GM23338 (cell line): ENCODE data around the gene TRIM14. TPM values are rescaled to one million over a fixed set of nuclear protein-coding genes. Genes with fewer than 3 reads are reported as not detected.
"Not testable (repeated sequence)": the region's sequence is repeated elsewhere in the genome, so short reads cannot be mapped to it uniquely, and the experiment has no call there.

Experiments
- ATAC-seq: fragments of 200-7000 bp; cut with Tn5 transposase; 3 replicates; pipeline ENCODE4 v1.9.1; 2020
- DNase-seq: peaks from one replicate; pipeline ENCODE4 v3.0.0-alpha.2; 2015; ENCODE audit warnings: low spot score
- H2AFZ ChIP-seq: fragments of 200-600 bp; sonication (generic); 2 replicates; pipeline ENCODE4 v1.8.0; 2016; ENCODE audit warnings: antibody characterized with exemption, mild to moderate bottlenecking, moderate library complexity
- H3F3A ChIP-seq: fragments of 200-600 bp; sonication (generic); replicated peaks from 2 replicates; pipeline ENCODE4 v1.8.0; 2017; ENCODE audit warnings: antibody characterized with exemption, mixed run types, low read depth
- H3K27ac ChIP-seq: fragments of 200-600 bp; sonication (generic); 2 replicates; pipeline ENCODE4 v1.6.1; 2016; ENCODE audit warnings: low read depth
- H3K27me3 ChIP-seq: fragments of 200-600 bp; sonication (generic); 2 replicates; pipeline ENCODE4 v1.8.0; 2016; ENCODE audit warnings: mild to moderate bottlenecking, mixed run types, moderate library complexity; ENCODE audit not compliant: insufficient read depth
- H3K36me3 ChIP-seq: fragments of 200-600 bp; sonication (generic); 2 replicates; pipeline ENCODE4 v1.8.0; 2016; ENCODE audit warnings: mild to moderate bottlenecking; ENCODE audit not compliant: insufficient read depth
- H3K4me1 ChIP-seq: fragments of 200-600 bp; sonication (generic); 2 replicates; pipeline ENCODE4 v1.8.0; 2016; ENCODE audit warnings: mild to moderate bottlenecking, moderate library complexity; ENCODE audit not compliant: insufficient read depth
- H3K4me2 ChIP-seq: fragments of 200-600 bp; sonication (generic); 2 replicates; pipeline ENCODE4 v1.7.1; 2017; ENCODE audit warnings: mixed run types
- H3K4me3 ChIP-seq: fragments of 200-600 bp; sonication (generic); 2 replicates; pipeline ENCODE4 v1.6.1; 2016; ENCODE audit warnings: mixed run types
- H3K79me2 ChIP-seq: fragments of 200-600 bp; sonication (generic); replicated peaks from 2 replicates; pipeline ENCODE4 v1.8.0; 2017; ENCODE audit warnings: mild to moderate bottlenecking; ENCODE audit not compliant: insufficient read depth
- H3K9me2 ChIP-seq: fragments of 200-600 bp; sonication (generic); 2 replicates; pipeline ENCODE4 v1.8.0; 2017; ENCODE audit not compliant: insufficient read depth
- H4K20me1 ChIP-seq: fragments of 200-600 bp; sonication (generic); replicated peaks from 2 replicates; pipeline ENCODE4 v1.8.0; 2017; ENCODE audit warnings: mild to moderate bottlenecking; ENCODE audit not compliant: insufficient read depth
- H3K27ac Mint-ChIP-seq: 2 replicates; pipeline ENCODE4 v1.8.0; 2020; ENCODE audit warnings: inconsistent platforms, mild to moderate bottlenecking, moderate library complexity, mixed read lengths
- H3K27me3 Mint-ChIP-seq: 3 replicates; pipeline ENCODE4 v1.8.0; 2022; ENCODE audit warnings: low read depth, mild to moderate bottlenecking, moderate library complexity, mixed read lengths, inconsistent platforms; ENCODE audit not compliant: insufficient read depth, poor library complexity
- H3K36me3 Mint-ChIP-seq: 3 replicates; pipeline ENCODE4 v1.8.0; 2021; ENCODE audit warnings: low read depth, mild to moderate bottlenecking, inconsistent platforms, moderate library complexity, mixed read lengths
- H3K4me1 Mint-ChIP-seq: 3 replicates; pipeline ENCODE4 v1.8.0; 2020; ENCODE audit warnings: mild to moderate bottlenecking, inconsistent platforms, mixed read lengths
- H3K4me3 Mint-ChIP-seq: 3 replicates; pipeline ENCODE4 v1.8.0; 2021; ENCODE audit warnings: moderate library complexity, mild to moderate bottlenecking, inconsistent platforms, mixed read lengths
- H3K9me3 Mint-ChIP-seq: 3 replicates; pipeline ENCODE4 v1.8.0; 2020; ENCODE audit warnings: moderate library complexity, mild to moderate bottlenecking, inconsistent platforms, mixed read lengths
- ZNF114 ChIP-seq: fragments of 250-450 bp; sonication (Bioruptor Pico); IDR thresholded peaks from 2 replicates; pipeline ENCODE4 v1.5.0; 2020; ENCODE audit warnings: mild to moderate bottlenecking, moderate library complexity
- polyA plus RNA-seq: library from polyadenylated mRNA; unstranded; fragments of >200 nt; fragmentation: Nextera tagmentation; extraction: Ambion mirVana; gene quantifications from 2 replicates; pipeline ENCODE4 v1.2.1, GENCODE V29; 2016
- total RNA-seq: library from RNA; depleted of rRNA; stranded (reverse); fragments of >200 nt; shearing (Covaris generic); gene quantifications from 2 replicates; pipeline ENCODE4 v1.2.3, GENCODE V29; 2014
- TF ChIP-seq, protein P1 (sequence below): fragments of 250-450 bp; sonication (Bioruptor Pico); IDR thresholded peaks from 2 replicates; pipeline ENCODE4 v1.5.0; 2020; ENCODE audit warnings: mild to moderate bottlenecking, moderate library complexity

Gene TRIM14
- total and polyA plus RNA-seq, 2 experiments from 2014 or later, result 17.2 to 25.3 TPM

- H3K4me2 ChIP-seq, H3K79me2 ChIP-seq, H3K4me3 Mint-ChIP-seq, H3K27ac ChIP-seq, H2AFZ ChIP-seq, H3K9me2 ChIP-seq, DNase-seq, ATAC-seq, H3K27me3 ChIP-seq, H3K4me1 Mint-ChIP-seq, H3K4me1 ChIP-seq, H3K9me3 Mint-ChIP-seq, H4K20me1 ChIP-seq, H3K27ac Mint-ChIP-seq, H3F3A ChIP-seq, H3K36me3 ChIP-seq, H3K36me3 Mint-ChIP-seq, H3K4me3 ChIP-seq: not testable (repeated sequence)
- peaks cover 16% of the 10 kb centered on the region for H3K27me3 Mint-ChIP-seq
Measured at GRCh38 chr9:98117097-98117496, 1.9 kb downstream of the TRIM14 start.

- peaks cover 11% of the 10 kb centered on the region for H3K4me1 Mint-ChIP-seq
- no peak overlapping the region for H3K4me2 ChIP-seq
- H3K4me1 ChIP-seq, result peaks cover 8% of the 10 kb centered on the region; the same call in 1 of the 2 replicates
- no peaks in the 10 kb centered on the region for H3K27me3 ChIP-seq
- H3K27ac ChIP-seq, result peak overlapping the region; percentile 76; the same call in 1 of the 2 replicates
- H3K27ac Mint-ChIP-seq, result no peak overlapping the region
- H3K36me3 ChIP-seq, result peaks cover 3% of the 10 kb centered on the region; the same call in 1 of the 2 replicates
- no peak overlapping the region for H2AFZ ChIP-seq
- TF ChIP-seq, protein P1, sequence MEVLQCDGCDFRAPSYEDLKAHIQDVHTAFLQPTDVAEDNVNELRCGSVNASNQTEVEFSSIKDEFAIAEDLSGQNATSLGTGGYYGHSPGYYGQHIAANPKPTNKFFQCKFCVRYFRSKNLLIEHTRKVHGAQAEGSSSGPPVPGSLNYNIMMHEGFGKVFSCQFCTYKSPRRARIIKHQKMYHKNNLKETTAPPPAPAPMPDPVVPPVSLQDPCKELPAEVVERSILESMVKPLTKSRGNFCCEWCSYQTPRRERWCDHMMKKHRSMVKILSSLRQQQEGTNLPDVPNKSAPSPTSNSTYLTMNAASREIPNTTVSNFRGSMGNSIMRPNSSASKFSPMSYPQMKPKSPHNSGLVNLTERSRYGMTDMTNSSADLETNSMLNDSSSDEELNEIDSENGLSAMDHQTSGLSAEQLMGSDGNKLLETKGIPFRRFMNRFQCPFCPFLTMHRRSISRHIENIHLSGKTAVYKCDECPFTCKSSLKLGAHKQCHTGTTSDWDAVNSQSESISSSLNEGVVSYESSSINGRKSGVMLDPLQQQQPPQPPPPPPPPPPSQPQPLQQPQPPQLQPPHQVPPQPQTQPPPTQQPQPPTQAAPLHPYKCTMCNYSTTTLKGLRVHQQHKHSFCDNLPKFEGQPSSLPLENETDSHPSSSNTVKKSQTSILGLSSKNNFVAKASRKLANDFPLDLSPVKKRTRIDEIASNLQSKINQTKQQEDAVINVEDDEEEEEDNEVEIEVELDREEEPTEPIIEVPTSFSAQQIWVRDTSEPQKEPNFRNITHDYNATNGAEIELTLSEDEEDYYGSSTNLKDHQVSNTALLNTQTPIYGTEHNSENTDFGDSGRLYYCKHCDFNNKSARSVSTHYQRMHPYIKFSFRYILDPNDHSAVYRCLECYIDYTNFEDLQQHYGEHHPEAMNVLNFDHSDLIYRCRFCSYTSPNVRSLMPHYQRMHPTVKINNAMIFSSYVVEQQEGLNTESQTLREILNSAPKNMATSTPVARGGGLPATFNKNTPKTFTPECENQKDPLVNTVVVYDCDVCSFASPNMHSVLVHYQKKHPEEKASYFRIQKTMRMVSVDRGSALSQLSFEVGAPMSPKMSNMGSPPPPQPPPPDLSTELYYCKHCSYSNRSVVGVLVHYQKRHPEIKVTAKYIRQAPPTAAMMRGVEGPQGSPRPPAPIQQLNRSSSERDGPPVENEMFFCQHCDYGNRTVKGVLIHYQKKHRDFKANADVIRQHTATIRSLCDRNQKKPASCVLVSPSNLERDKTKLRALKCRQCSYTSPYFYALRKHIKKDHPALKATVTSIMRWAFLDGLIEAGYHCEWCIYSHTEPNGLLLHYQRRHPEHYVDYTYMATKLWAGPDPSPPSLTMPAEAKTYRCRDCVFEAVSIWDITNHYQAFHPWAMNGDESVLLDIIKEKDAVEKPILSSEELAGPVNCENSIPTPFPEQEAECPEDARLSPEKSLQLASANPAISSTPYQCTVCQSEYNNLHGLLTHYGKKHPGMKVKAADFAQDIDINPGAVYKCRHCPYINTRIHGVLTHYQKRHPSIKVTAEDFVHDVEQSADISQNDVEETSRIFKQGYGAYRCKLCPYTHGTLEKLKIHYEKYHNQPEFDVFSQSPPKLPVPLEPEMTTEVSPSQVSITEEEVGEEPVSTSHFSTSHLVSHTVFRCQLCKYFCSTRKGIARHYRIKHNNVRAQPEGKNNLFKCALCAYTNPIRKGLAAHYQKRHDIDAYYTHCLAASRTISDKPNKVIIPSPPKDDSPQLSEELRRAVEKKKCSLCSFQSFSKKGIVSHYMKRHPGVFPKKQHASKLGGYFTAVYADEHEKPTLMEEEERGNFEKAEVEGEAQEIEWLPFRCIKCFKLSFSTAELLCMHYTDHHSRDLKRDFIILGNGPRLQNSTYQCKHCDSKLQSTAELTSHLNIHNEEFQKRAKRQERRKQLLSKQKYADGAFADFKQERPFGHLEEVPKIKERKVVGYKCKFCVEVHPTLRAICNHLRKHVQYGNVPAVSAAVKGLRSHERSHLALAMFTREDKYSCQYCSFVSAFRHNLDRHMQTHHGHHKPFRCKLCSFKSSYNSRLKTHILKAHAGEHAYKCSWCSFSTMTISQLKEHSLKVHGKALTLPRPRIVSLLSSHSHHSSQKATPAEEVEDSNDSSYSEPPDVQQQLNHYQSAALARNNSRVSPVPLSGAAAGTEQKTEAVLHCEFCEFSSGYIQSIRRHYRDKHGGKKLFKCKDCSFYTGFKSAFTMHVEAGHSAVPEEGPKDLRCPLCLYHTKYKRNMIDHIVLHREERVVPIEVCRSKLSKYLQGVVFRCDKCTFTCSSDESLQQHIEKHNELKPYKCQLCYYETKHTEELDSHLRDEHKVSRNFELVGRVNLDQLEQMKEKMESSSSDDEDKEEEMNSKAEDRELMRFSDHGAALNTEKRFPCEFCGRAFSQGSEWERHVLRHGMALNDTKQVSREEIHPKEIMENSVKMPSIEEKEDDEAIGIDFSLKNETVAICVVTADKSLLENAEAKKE (CRISPR knock-in tag), result no peak
- no peak for TF ChIP-seq ZNF114 (CRISPR knock-in tag)
- H4K20me1 ChIP-seq, result no peaks in the 10 kb centered on the region
- no peaks in the 10 kb centered on the region for H3F3A ChIP-seq
- DNase-seq, result no peak
- H3K9me3 Mint-ChIP-seq, result no peaks in the 10 kb centered on the region; the same call in 2 of the 3 replicates
- peaks cover 6% of the 10 kb centered on the region; the same call in 2 of the 3 replicates for H3K36me3 Mint-ChIP-seq
- peaks cover 5% of the 10 kb centered on the region; the same call in 1 of the 2 replicates for H3K79me2 ChIP-seq
- ATAC-seq, result no peak
- H3K27me3 Mint-ChIP-seq, result peaks cover 8% of the 10 kb centered on the region
- H3K4me3 ChIP-seq, result no peak overlapping the region
- no peak overlapping the region for H3K4me3 Mint-ChIP-seq
- H3K9me2 ChIP-seq, result no peaks in the 10 kb centered on the region
Measured at GRCh38 chr9:98109052-98109451, 10.0 kb downstream of the TRIM14 start.
